Tibial nerve (tissue), 4 donors: ENCODE results near the gene STAB1.

Experiments
- EP300 ChIP-seq, 2 donors: sonication (generic); formaldehyde crosslinking; IDR thresholded peaks; one replicate each; pipeline ENCODE4 v1.6.1; 2017; ENCODE audit warnings: antibody characterized with exemption in 2 of 2, mild to moderate bottlenecking in 1 of 2
- POLR2A ChIP-seq, 2 donors: fragments of 450-650 bp; IDR thresholded peaks; one replicate each; pipeline ENCODE4 v1.6.1; 2017; ENCODE audit warnings: antibody characterized with exemption in 2 of 2, mild to moderate bottlenecking in 2 of 2, moderate library complexity in 2 of 2
- TF ChIP-seq, protein P1 (sequence below), 5 experiments: fragments of 200-600 bp in 3 of 5; fragments of 450-650 bp in 2 of 5; sonication (generic) in 3 of 5; IDR thresholded peaks; one replicate each; pipeline ENCODE4 v1.5.1; 2016 to 2019; ENCODE audit warnings: antibody characterized with exemption in 5 of 5, mild to moderate bottlenecking in 3 of 5, moderate library complexity in 2 of 5

GRCh38 chr3:52458031-52458760 lies 36.9 kb upstream of the STAB1 start:
- TF ChIP-seq EP300 (IDR thresholded peaks at IDR 0.05) (no peak), POLR2A (IDR thresholded peaks at IDR 0.05) (no peak)
- TF ChIP-seq, protein P1, sequence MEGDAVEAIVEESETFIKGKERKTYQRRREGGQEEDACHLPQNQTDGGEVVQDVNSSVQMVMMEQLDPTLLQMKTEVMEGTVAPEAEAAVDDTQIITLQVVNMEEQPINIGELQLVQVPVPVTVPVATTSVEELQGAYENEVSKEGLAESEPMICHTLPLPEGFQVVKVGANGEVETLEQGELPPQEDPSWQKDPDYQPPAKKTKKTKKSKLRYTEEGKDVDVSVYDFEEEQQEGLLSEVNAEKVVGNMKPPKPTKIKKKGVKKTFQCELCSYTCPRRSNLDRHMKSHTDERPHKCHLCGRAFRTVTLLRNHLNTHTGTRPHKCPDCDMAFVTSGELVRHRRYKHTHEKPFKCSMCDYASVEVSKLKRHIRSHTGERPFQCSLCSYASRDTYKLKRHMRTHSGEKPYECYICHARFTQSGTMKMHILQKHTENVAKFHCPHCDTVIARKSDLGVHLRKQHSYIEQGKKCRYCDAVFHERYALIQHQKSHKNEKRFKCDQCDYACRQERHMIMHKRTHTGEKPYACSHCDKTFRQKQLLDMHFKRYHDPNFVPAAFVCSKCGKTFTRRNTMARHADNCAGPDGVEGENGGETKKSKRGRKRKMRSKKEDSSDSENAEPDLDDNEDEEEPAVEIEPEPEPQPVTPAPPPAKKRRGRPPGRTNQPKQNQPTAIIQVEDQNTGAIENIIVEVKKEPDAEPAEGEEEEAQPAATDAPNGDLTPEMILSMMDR (IDR thresholded peaks at IDR 0.05), result no peak
